H1 (cell line): Measurements from ENCODE around the gene PDZD8. TPM values are rescaled to one million over a fixed set of nuclear protein-coding genes. Genes with fewer than 3 reads are reported as not detected.

Experiments
- CTCF ChIA-PET: fragments of 300-600 bp; sonication (Branson Sonifier 250); formaldehyde crosslinking; loops from one replicate; lab custom pipeline; 2021; ENCODE audit not compliant: partially characterized antibody; lab: Charles Lee
- POLR2A ChIA-PET: fragments of 300-600 bp; sonication (Branson Sonifier 250); formaldehyde crosslinking; loops from one replicate; lab custom pipeline; 2021; ENCODE audit warnings: inconsistent platforms; ENCODE audit not compliant: partially characterized antibody; lab: Charles Lee
- DNase-seq, 2 experiments: peaks; one replicate each; pipeline versions ENCODE4 v3.0.0 to v3.0.0-alpha.2; 2010 to 2022; ENCODE audit warnings: low spot score in 2 of 2, low read depth in 1 of 2, mixed read lengths in 1 of 2
- FAIRE-seq: peaks from 2 replicates; lab custom pipeline; 2011; peaks lifted over from hg19 to GRCh38; lab: Jason Lieb, UNC
- H2AFZ ChIP-seq: 2 replicates; pipeline ENCODE4 v1.8.1; 2012; ENCODE audit warnings: low read length, inconsistent platforms
- H2AK5ac ChIP-seq: 2 replicates; pipeline ENCODE4 v1.6.1; 2013; ENCODE audit warnings: low read depth, low read length
- H2BK120ac ChIP-seq: replicated peaks from 2 replicates; pipeline ENCODE3; 2013; ENCODE audit warnings: low read depth, low read length, inconsistent platforms
- H2BK12ac ChIP-seq: 2 replicates; pipeline ENCODE4 v1.6.1; 2013; ENCODE audit warnings: low read depth, low read length
- H2BK15ac ChIP-seq: 2 replicates; pipeline ENCODE4 v1.6.1; 2013; ENCODE audit warnings: low read length
- H2BK20ac ChIP-seq: 2 replicates; pipeline ENCODE4 v1.6.1; 2013; ENCODE audit warnings: low read length
- H2BK5ac ChIP-seq: 2 replicates; pipeline ENCODE4 v1.6.1; 2013; ENCODE audit warnings: low read depth, low read length
- H3K14ac ChIP-seq: 2 replicates; pipeline ENCODE4 v1.6.1; 2013; ENCODE audit warnings: inconsistent platforms; ENCODE audit not compliant: insufficient read length
- H3K18ac ChIP-seq: 2 replicates; pipeline ENCODE4 v1.6.1; 2013; ENCODE audit warnings: low read length; ENCODE audit errors: extremely low read depth
- H3K23ac ChIP-seq: 2 replicates; pipeline ENCODE4 v1.6.1; 2013; ENCODE audit warnings: inconsistent platforms; ENCODE audit not compliant: insufficient read length
- H3K23me2 ChIP-seq: 2 replicates; pipeline ENCODE4 v1.6.1; 2013; ENCODE audit warnings: low read depth, low read length
- H3K27ac ChIP-seq: 2 replicates; pipeline ENCODE4 v1.6.1; 2011; ENCODE audit warnings: low read depth, low read length, inconsistent platforms
- H3K27me3 ChIP-seq, 4 experiments: replicated peaks in 1 of 4; 1 replicate in 1 of 4; 2 replicates in 3 of 4; pipeline versions ENCODE4 v1.6.1 to v1.8.1; 2011 to 2013; ENCODE audit warnings: low read length in 3 of 4, mild to moderate bottlenecking in 3 of 4, inconsistent platforms in 2 of 4, mixed read lengths in 2 of 4, moderate library complexity in 1 of 4; ENCODE audit not compliant: control insufficient read depth in 3 of 4, insufficient read depth in 3 of 4; ENCODE audit errors: extremely low read depth in 1 of 4
- H3K36me3 ChIP-seq, 4 experiments: 2 replicates each; pipeline versions ENCODE4 v1.6.1 to v1.8.1; 2011 to 2013; ENCODE audit warnings: mild to moderate bottlenecking in 4 of 4, low read length in 3 of 4, moderate library complexity in 2 of 4, control low read depth in 1 of 4, inconsistent platforms in 1 of 4; ENCODE audit not compliant: insufficient read depth in 4 of 4, control insufficient read depth in 2 of 4
- H3K4ac ChIP-seq: replicated peaks from 2 replicates; pipeline ENCODE3; 2013; ENCODE audit warnings: low read length, low read depth, mixed read lengths, inconsistent platforms; ENCODE audit not compliant: insufficient read length
- H3K4me1 ChIP-seq, 4 experiments: replicated peaks in 1 of 4; 1 replicate in 1 of 4; 2 replicates in 3 of 4; pipeline versions ENCODE4 v1.6.1 to v1.8.1; 2011 to 2013; ENCODE audit warnings: low read length in 3 of 4, inconsistent platforms in 2 of 4, mixed read lengths in 1 of 4; ENCODE audit not compliant: insufficient read depth in 4 of 4, control insufficient read depth in 3 of 4
- H3K4me2 ChIP-seq, 2 experiments: 2 replicates each; pipeline versions ENCODE4 v1.6.1 to v1.8.1; 2011 to 2013; ENCODE audit warnings: low read depth in 2 of 2, low read length in 2 of 2, control low read depth in 1 of 2, inconsistent platforms in 1 of 2, mild to moderate bottlenecking in 1 of 2; ENCODE audit not compliant: insufficient read depth in 1 of 2
- H3K4me3 ChIP-seq, 4 experiments: fragments of 200-600, 300-600 bp in 1 of 4; sonication (generic), shearing (Covaris generic), sonication (Bioruptor Twin) in 1 of 4; 2 replicates each; pipeline versions ENCODE4 v1.5.1 to v1.8.1; 2011 to 2016; ENCODE audit warnings: low read length in 4 of 4, low read depth in 3 of 4, control low read depth in 2 of 4, inconsistent platforms in 2 of 4, mild to moderate bottlenecking in 2 of 4, mixed read lengths in 1 of 4, moderate library complexity in 1 of 4; ENCODE audit not compliant: insufficient read depth in 2 of 4; ENCODE audit errors: extremely low read depth in 1 of 4
- H3K56ac ChIP-seq: replicated peaks from 2 replicates; pipeline ENCODE3; 2013; ENCODE audit warnings: low read depth, mild to moderate bottlenecking, mixed read lengths, low read length, inconsistent platforms; ENCODE audit not compliant: insufficient read length
- H3K79me1 ChIP-seq: 2 replicates; pipeline ENCODE4 v1.6.1; 2013; ENCODE audit warnings: low read depth, low read length, control low read depth
- H3K79me2 ChIP-seq, 2 experiments: 2 replicates each; pipeline versions ENCODE4 v1.6.1 to v1.8.1; 2012 to 2013; ENCODE audit warnings: low read length in 2 of 2, mild to moderate bottlenecking in 2 of 2, inconsistent platforms in 1 of 2; ENCODE audit not compliant: insufficient read depth in 2 of 2, control insufficient read depth in 1 of 2
- H3K9ac ChIP-seq, 4 experiments: replicated peaks in 1 of 4; 1 replicate in 1 of 4; 2 replicates in 3 of 4; pipeline versions ENCODE4 v1.6.1 to v1.8.1; 2011 to 2013; ENCODE audit warnings: low read depth in 3 of 4, low read length in 3 of 4, control low read depth in 2 of 4, mild to moderate bottlenecking in 2 of 4, moderate library complexity in 2 of 4, inconsistent platforms in 1 of 4; ENCODE audit errors: extremely low read depth in 1 of 4
- H3K9me3 ChIP-seq, 2 experiments: 2 replicates each; pipeline versions ENCODE4 v1.6.1 to v1.8.1; 2012 to 2013; ENCODE audit warnings: mild to moderate bottlenecking in 2 of 2, moderate library complexity in 2 of 2, control low read depth in 1 of 2, inconsistent platforms in 1 of 2, low read depth in 1 of 2, low read length in 1 of 2, mixed read lengths in 1 of 2; ENCODE audit not compliant: insufficient read depth in 2 of 2
- H4K20me1 ChIP-seq, 2 experiments: replicated peaks in 1 of 2; 2 replicates each; pipeline versions ENCODE3 to v1.8.1; 2011 to 2013; ENCODE audit warnings: inconsistent platforms in 2 of 2, low read length in 2 of 2, mild to moderate bottlenecking in 1 of 2; ENCODE audit not compliant: insufficient read depth in 2 of 2, control insufficient read depth in 1 of 2
- H4K5ac ChIP-seq: 2 replicates; pipeline ENCODE4 v1.6.1; 2013; ENCODE audit warnings: low read length, low read depth, mixed read lengths, inconsistent platforms; ENCODE audit not compliant: insufficient read length
- H4K8ac ChIP-seq: 2 replicates; pipeline ENCODE4 v1.8.0; 2013; ENCODE audit warnings: mild to moderate bottlenecking, moderate library complexity, low read length, inconsistent platforms; ENCODE audit not compliant: insufficient read depth; ENCODE audit errors: extremely low read depth
- H4K91ac ChIP-seq: replicated peaks from 2 replicates; pipeline ENCODE3; 2013; ENCODE audit warnings: low read length, mixed read lengths, inconsistent platforms; ENCODE audit not compliant: insufficient read length
- ASH2L ChIP-seq: fragments of 200-600, 300-600 bp; sonication (generic); IDR thresholded peaks from one replicate; pipeline ENCODE4 v1.7.1; 2017; ENCODE audit warnings: low read length
- BACH1 ChIP-seq: IDR thresholded peaks from 2 replicates; pipeline ENCODE4 v1.6.1; 2012; ENCODE audit warnings: low read length, improper control_type of control experiment
- CBX5 ChIP-seq: fragments of 300-800, 300-1000 bp; sonication (generic); IDR thresholded peaks from 2 replicates; pipeline ENCODE4 v1.7.1; 2016; ENCODE audit warnings: antibody characterized with exemption, low read length, low read depth
- EZH2 ChIP-seq: fragments of 200-600 bp; sonication (generic); IDR thresholded peaks from 2 replicates; pipeline ENCODE4 v1.7.1; 2012; ENCODE audit warnings: low read depth, mild to moderate bottlenecking, moderate library complexity, low read length, inconsistent platforms; ENCODE audit not compliant: severe bottlenecking
- JUN ChIP-seq: IDR thresholded peaks from 2 replicates; pipeline ENCODE4 v1.6.1; 2011; ENCODE audit warnings: low read depth, mild to moderate bottlenecking, improper control_type of control experiment, low read length
- NANOG ChIP-seq: IDR thresholded peaks from 2 replicates; pipeline ENCODE4 v1.6.1; 2011; ENCODE audit warnings: low read length, low read depth, mild to moderate bottlenecking, inconsistent platforms; ENCODE audit not compliant: insufficient read depth, poor library complexity, severe bottlenecking
- RXRA ChIP-seq: IDR thresholded peaks from 2 replicates; pipeline ENCODE4 v1.6.1; 2011; ENCODE audit warnings: low read depth, mild to moderate bottlenecking, low read length, moderate library complexity; ENCODE audit not compliant: insufficient read depth
- WGBS, 2 experiments: shearing (Covaris generic) in 1 of 2; methylation state at CpG; one replicate each; pipeline versions ENCODE4 v1.1.6 to v1.1.7; 2013 to 2015; ENCODE audit warnings: low lambda C conversion rate in 2 of 2, mixed read lengths in 2 of 2, inconsistent platforms in 1 of 2, low coverage in 1 of 2, missing lambda C conversion rate in 1 of 2; ENCODE audit not compliant: insufficient replicate concordance in 2 of 2, insufficient coverage in 1 of 2, insufficient read length in 1 of 2; ENCODE audit errors: extremely low coverage in 1 of 2, missing lambda C conversion rate in 1 of 2; 5-methylcytosine and 5-hydroxymethylcytosine counted together
- polyA plus RNA-seq, 7 experiments: library from polyadenylated mRNA; depleted of rRNA in 3 of 7; stranded (reverse) in 5 of 7; unstranded in 2 of 7; fragments of >200 nt in 5 of 7; fragments of 200-250 nt in 2 of 7; gene quantifications; 1 replicate in 5 of 7; 2 replicates in 1 of 7; 4 replicates in 1 of 7; pipeline versions ENCODE4 v1.2.1 to v1.2.3, GENCODE V29; 2011 to 2013; ENCODE audit warnings: missing spikeins in 2 of 7, mixed read lengths in 2 of 7
- total RNA-seq: library from RNA; stranded (reverse); fragmentation: NEBNext Ultra II Directional; extraction: Animal tissue kit (Norgen Biotek cat#: 25700); gene quantifications from 2 replicates; pipeline ENCODE4 v1.2.1, GENCODE V29; 2021

Gene PDZD8
- total and polyA plus RNA-seq, 2 of the 8 experiments (the other 6 are each of a cell fraction or from before 2014, with no cell fraction given): 10.9 to 50.1 TPM

GRCh38 chr10:117417196-117417595, 42.0 kb upstream of the PDZD8 start:
- no peak for DNase-seq
- no peaks in the 10 kb centered on the region for H3K23me2 ChIP-seq
- H2BK20ac ChIP-seq: no peak overlapping the region
- no peaks in the 10 kb centered on the region for H3K79me2 ChIP-seq
- H3K14ac ChIP-seq: no peak overlapping the region
- H2AK5ac ChIP-seq: no peak overlapping the region
- no peak overlapping the region for H2AFZ ChIP-seq
- whole genome bisulfite sequencing, 2 experiments: 84% methylated on average over 3 of the region's 3 CpGs; no CpG with 5 or more reads in 1 of the 2 experiments
- H3K4ac ChIP-seq: no peak overlapping the region
- H3K4me1 ChIP-seq: peaks cover 0 to 3% (median 0%) of the 10 kb centered on the region in 4 experiments; a peak in 1 of 7 replicates
- no peak overlapping the region for H3K23ac ChIP-seq
- no peaks in the 10 kb centered on the region for H3K27me3 ChIP-seq
- POLR2A ChIA-PET: no interaction called here
- H3K18ac ChIP-seq: peak overlapping the region; percentile 13; the same call in 1 of the 2 replicates
- no peak overlapping the region for H4K91ac ChIP-seq
- CTCF ChIA-PET: interaction anchor here (1.2 to 1.3 kb wide), 3 partner anchors 11 to 293 kb away, joined by 3 read pairs; no protein-coding TSS in a partner anchor
- no peak overlapping the region for H3K9ac ChIP-seq
- H2BK5ac ChIP-seq: no peak overlapping the region
- H3K4me2 ChIP-seq: no peak overlapping the region
- no peak overlapping the region for H2BK15ac ChIP-seq
- no peaks in the 10 kb centered on the region for H3K79me1 ChIP-seq
- no peak overlapping the region for H2BK12ac ChIP-seq
- no peak overlapping the region for H3K4me3 ChIP-seq
- H3K27ac ChIP-seq: no peak overlapping the region
- no peak for TF ChIP-seq CBX5
- TF ChIP-seq JUN: no peak
- TF ChIP-seq BACH1: no peak
- TF ChIP-seq ASH2L: no peak
- no peak for TF ChIP-seq RXRA
- TF ChIP-seq NANOG: no peak
- TF ChIP-seq EZH2: no peak
- TF ChIP-seq, all 59 proteins: peak for 0
- H3K36me3 ChIP-seq: no peaks in the 10 kb centered on the region; a peak in 1 of 8 replicates
- H3K9me3 ChIP-seq: no peaks in the 10 kb centered on the region
- no peak overlapping the region for H4K8ac ChIP-seq
- H3K56ac ChIP-seq: no peak overlapping the region
- no peak overlapping the region for H4K5ac ChIP-seq
- no peaks in the 10 kb centered on the region for H4K20me1 ChIP-seq
- FAIRE-seq: no peak
- no peak overlapping the region for H2BK120ac ChIP-seq
